ENCODE measurements around the gene FTSJ1. TPM values are rescaled to one million over a fixed set of nuclear protein-coding genes. Genes with fewer than 3 reads are reported as not detected.

The FTSJ1 gene
- total and polyA plus RNA-seq, 2 donors (not counting 1 experiment from before 2014, with no cell fraction given): 36.6 to 55.8 TPM

GRCh38 chrX:48456628-48457331 is 19.2 kb upstream of the FTSJ1 start:
- no peaks in the 10 kb centered on the region for H3K79me2 ChIP-seq (ENCODE audit: control insufficient read depth, insufficient read depth, low read length)
- WGBS (ENCODE audit: insufficient coverage): no CpG with 5 or more reads among the region's 6 CpGs
- no peaks in the 10 kb centered on the region for H3K27me3 ChIP-seq (replicated peaks in 1 of 4; ENCODE audit: control extremely low read depth in 1 of 4, control insufficient read depth in 3 of 4, insufficient read depth in 4 of 4, low read length in 3 of 4)
- DNase-seq (no peak), ATAC-seq (ENCODE audit: low read depth) (no peak)
- H3K4me1 ChIP-seq (ENCODE audit: control insufficient read depth in 2 of 2, insufficient read depth in 2 of 2, low read length in 2 of 2): no peaks in the 10 kb centered on the region
- H3K4me3 Mint-ChIP-seq: no peak overlapping the region
- no peak overlapping the region for H3K4me3 ChIP-seq (ENCODE audit: control extremely low read depth in 1 of 5, extremely low read depth in 1 of 5, insufficient read depth in 1 of 5, low read depth in 2 of 5, low read length in 4 of 5)
- intact Hi-C loops (cut with micrococcal nuclease): no loop called here
- no peaks in the 10 kb centered on the region for H3K4me1 Mint-ChIP-seq
- TF ChIP-seq, protein P1, sequence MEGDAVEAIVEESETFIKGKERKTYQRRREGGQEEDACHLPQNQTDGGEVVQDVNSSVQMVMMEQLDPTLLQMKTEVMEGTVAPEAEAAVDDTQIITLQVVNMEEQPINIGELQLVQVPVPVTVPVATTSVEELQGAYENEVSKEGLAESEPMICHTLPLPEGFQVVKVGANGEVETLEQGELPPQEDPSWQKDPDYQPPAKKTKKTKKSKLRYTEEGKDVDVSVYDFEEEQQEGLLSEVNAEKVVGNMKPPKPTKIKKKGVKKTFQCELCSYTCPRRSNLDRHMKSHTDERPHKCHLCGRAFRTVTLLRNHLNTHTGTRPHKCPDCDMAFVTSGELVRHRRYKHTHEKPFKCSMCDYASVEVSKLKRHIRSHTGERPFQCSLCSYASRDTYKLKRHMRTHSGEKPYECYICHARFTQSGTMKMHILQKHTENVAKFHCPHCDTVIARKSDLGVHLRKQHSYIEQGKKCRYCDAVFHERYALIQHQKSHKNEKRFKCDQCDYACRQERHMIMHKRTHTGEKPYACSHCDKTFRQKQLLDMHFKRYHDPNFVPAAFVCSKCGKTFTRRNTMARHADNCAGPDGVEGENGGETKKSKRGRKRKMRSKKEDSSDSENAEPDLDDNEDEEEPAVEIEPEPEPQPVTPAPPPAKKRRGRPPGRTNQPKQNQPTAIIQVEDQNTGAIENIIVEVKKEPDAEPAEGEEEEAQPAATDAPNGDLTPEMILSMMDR (IDR thresholded peaks at IDR 0.05): no peak
- TF ChIP-seq EZH2 (IDR thresholded peaks at IDR 0.05; ENCODE audit: borderline replicate concordance, insufficient read depth, low read depth, low read length, poor library complexity, severe bottlenecking): no peak
- H3K27me3 Mint-ChIP-seq: no peaks in the 10 kb centered on the region
- no peak overlapping the region for H2AFZ ChIP-seq (ENCODE audit: insufficient read depth, low read depth, low read length, poor library complexity, severe bottlenecking)
- no peak overlapping the region for H3K27ac ChIP-seq (ENCODE audit: low read length in 2 of 2)
- H3K27ac Mint-ChIP-seq: no peak overlapping the region
- H3K4me2 ChIP-seq (replicated peaks; ENCODE audit: low read depth, low read length, poor library complexity, severe bottlenecking): no peak overlapping the region
- H3K36me3 ChIP-seq (replicated peaks in 1 of 2; ENCODE audit: control extremely low read depth in 1 of 2, control insufficient read depth in 1 of 2, extremely low read depth in 1 of 2, insufficient read depth in 2 of 2, low read length in 1 of 2): no peaks in the 10 kb centered on the region
- ChIA-PET CTCF (no interaction called here), POLR2A (no interaction called here)
- H3K9ac ChIP-seq (ENCODE audit: low read length): no peak overlapping the region
- no peaks in the 10 kb centered on the region for H3K9me3 ChIP-seq (ENCODE audit: control extremely low read depth in 1 of 3, control insufficient read depth in 2 of 3, insufficient read depth in 1 of 3, low read length in 2 of 3)
- no peaks in the 10 kb centered on the region for H4K20me1 ChIP-seq (ENCODE audit: control insufficient read depth, insufficient read depth, low read length, poor library complexity, severe bottlenecking)
- H3K9me3 Mint-ChIP-seq (ENCODE audit: insufficient read depth): no peaks in the 10 kb centered on the region

DNA sequence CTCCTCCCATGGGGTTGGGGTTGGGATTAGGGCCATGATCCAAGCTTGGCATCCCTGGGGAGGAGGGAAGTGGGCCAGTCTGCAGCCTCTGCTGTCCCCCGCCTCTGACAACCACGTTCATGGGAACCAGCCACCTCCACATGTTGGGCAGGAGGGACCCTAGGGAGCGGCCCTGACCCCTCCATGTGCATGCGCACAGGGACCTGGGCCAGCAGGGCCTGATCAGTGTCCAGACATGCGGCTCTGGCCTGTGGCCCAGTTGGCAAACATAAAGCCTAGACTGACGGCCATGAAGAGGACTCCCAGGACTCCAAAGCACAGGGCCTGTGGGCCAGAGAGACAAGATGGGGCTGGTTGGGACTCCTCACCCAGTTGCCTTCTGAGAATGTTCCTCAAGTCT is 17.3 kb upstream of the FTSJ1 start:
- Mint-ChIP-seq H3K9me3 (ENCODE audit: insufficient read depth) (no peaks in the 10 kb centered on the region), H3K27me3 (no peaks in the 10 kb centered on the region), H3K27ac (no peak overlapping the region), H3K4me1 (no peaks in the 10 kb centered on the region), H3K4me3 (no peak overlapping the region)
- Histone ChIP-seq H3K36me3 (replicated peaks in 1 of 2; ENCODE audit: control extremely low read depth in 1 of 2, control insufficient read depth in 1 of 2, extremely low read depth in 1 of 2, insufficient read depth in 2 of 2, low read length in 1 of 2) (no peaks in the 10 kb centered on the region), H3K27me3 (replicated peaks in 1 of 4; ENCODE audit: control extremely low read depth in 1 of 4, control insufficient read depth in 3 of 4, insufficient read depth in 4 of 4, low read length in 3 of 4) (no peaks in the 10 kb centered on the region), H3K79me2 (ENCODE audit: control insufficient read depth, insufficient read depth, low read length) (no peaks in the 10 kb centered on the region), H2AFZ (ENCODE audit: insufficient read depth, low read depth, low read length, poor library complexity, severe bottlenecking) (no peak overlapping the region), H3K4me1 (ENCODE audit: control insufficient read depth in 2 of 2, insufficient read depth in 2 of 2, low read length in 2 of 2) (no peaks in the 10 kb centered on the region), H3K9me3 (ENCODE audit: control extremely low read depth in 1 of 3, control insufficient read depth in 2 of 3, insufficient read depth in 1 of 3, low read length in 2 of 3) (no peaks in the 10 kb centered on the region), H3K4me2 (replicated peaks; ENCODE audit: low read depth, low read length, poor library complexity, severe bottlenecking) (no peak overlapping the region), H3K4me3 (ENCODE audit: control extremely low read depth in 1 of 5, extremely low read depth in 1 of 5, insufficient read depth in 1 of 5, low read depth in 2 of 5, low read length in 4 of 5) (no peak overlapping the region), H3K27ac (ENCODE audit: low read length in 2 of 2) (no peak overlapping the region), H3K9ac (ENCODE audit: low read length) (no peak overlapping the region), H4K20me1 (ENCODE audit: control insufficient read depth, insufficient read depth, low read length, poor library complexity, severe bottlenecking) (no peaks in the 10 kb centered on the region)
- intact Hi-C loops (cut with micrococcal nuclease): no loop called here
- ChIA-PET POLR2A (no interaction called here), CTCF (no interaction called here)
- WGBS (ENCODE audit: insufficient coverage): 98% methylated on average over 5 of the region's 6 CpGs
- DNase-seq (no peak), ATAC-seq (ENCODE audit: low read depth) (no peak)
- TF ChIP-seq, protein P1 (IDR thresholded peaks at IDR 0.05): no peak
- no peak for TF ChIP-seq EZH2 (IDR thresholded peaks at IDR 0.05; ENCODE audit: borderline replicate concordance, insufficient read depth, low read depth, low read length, poor library complexity, severe bottlenecking)

Data from B cell (primary cell).